GM19438 (cell line): ENCODE measurements around the gene TRIM64C.
"Not testable (repeated sequence)": the region's sequence is repeated elsewhere in the genome, so short reads cannot be mapped to it uniquely, and the experiment has no call there.

Experiments used
- ATAC-seq: cut with Tn5 transposase; IDR thresholded peaks from one replicate; pipeline ENCODE4 v1.9.1; 2021; ENCODE audit warnings: low read depth; ENCODE audit not compliant: unreplicated experiment

The TRIM64C gene

GRCh38 chr11:49059012-49059411, at the start of gene TRIM64C:
TSS of gene TRIM64C (minus strand) at chr11:49059112. CDS start at chr11:49059112, 0 bp downstream.
- not testable (repeated sequence) for ATAC-seq

- ATAC-seq: not testable (repeated sequence)
These were observed 43.4 kb upstream of the TRIM64C start for GRCh38 chr11:49102356-49102755.

- ATAC-seq: not testable (repeated sequence)
These were observed 11.0 kb upstream of the TRIM64C start for GRCh38 chr11:49069897-49070296.

- ATAC-seq: not testable (repeated sequence)
These were observed 9.1 kb downstream of the TRIM64C start for GRCh38 chr11:49049821-49050220.

GRCh38 chr11:49048229-49048628, 10.7 kb downstream of the TRIM64C start:
- ATAC-seq: not testable (repeated sequence)

- ATAC-seq: not testable (repeated sequence)
These were observed 30.4 kb downstream of the TRIM64C start, which contains the start of gene TRIM49B for GRCh38 chr11:49028523-49028922. TSS of gene TRIM49B (plus strand) at chr11:49028823. CDS start at chr11:49031600, 2,777 bp downstream.
